ENCODE measurements around the gene LIN9. TPM values are rescaled to one million over a fixed set of nuclear protein-coding genes. Genes with fewer than 3 reads are reported as not detected.
A peak's percentile ranks its signal among the peaks of the same experiment; 100 is the strongest.
"Not testable (repeated sequence)": the region's sequence is repeated elsewhere in the genome, so short reads cannot be mapped to it uniquely, and the experiment has no call there.

Gene LIN9
- total RNA-seq, 1 donor from 2014 or later = 8.2 TPM

DNA sequence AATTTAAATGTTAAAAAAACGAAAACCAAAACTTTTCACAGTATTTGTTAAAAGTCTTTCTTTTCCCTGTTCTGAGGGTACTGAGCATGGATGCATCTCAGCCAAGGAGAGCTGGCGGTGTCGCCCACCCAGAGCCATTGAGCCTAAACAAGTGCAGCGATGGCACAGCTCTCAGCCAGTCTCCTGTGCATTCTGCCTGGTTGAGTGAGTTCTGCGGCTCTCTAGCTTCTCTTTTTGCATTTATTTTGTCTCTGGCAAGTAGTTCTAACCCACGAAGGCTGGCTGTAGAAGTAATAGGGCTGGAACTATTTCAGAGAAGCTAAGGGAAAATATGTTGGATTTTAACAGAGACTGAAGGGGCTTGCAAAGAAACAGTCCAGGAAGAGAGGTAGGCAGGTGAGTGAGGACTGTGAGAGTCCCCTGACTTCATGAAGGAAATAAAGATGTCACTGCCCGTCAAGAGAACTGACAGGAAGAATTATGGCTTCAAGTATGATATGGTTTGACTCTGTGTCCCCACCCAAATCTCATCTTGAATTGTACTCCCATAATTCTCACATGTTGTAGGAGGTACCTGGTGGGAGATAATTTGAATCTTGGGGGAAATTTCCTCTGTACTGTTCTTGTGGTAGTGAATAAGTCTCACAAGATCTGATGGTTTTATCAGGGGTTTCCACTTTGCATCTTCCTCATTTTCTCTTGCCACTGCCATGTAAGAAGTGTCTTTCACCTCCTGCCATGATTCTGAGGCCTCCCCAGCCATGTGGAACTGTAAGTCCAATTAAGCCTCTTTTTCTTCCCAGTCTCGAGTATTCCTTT is 35.7 kb upstream of the LIN9 start:
- H3K36me3 Mint-ChIP-seq (ENCODE audit: insufficient read depth) = peaks cover 3% of the 10 kb centered on the region
- no peak overlapping the region for H3K4me3 Mint-ChIP-seq (ENCODE audit: low read depth)
- TF ChIP-seq, protein P1, sequence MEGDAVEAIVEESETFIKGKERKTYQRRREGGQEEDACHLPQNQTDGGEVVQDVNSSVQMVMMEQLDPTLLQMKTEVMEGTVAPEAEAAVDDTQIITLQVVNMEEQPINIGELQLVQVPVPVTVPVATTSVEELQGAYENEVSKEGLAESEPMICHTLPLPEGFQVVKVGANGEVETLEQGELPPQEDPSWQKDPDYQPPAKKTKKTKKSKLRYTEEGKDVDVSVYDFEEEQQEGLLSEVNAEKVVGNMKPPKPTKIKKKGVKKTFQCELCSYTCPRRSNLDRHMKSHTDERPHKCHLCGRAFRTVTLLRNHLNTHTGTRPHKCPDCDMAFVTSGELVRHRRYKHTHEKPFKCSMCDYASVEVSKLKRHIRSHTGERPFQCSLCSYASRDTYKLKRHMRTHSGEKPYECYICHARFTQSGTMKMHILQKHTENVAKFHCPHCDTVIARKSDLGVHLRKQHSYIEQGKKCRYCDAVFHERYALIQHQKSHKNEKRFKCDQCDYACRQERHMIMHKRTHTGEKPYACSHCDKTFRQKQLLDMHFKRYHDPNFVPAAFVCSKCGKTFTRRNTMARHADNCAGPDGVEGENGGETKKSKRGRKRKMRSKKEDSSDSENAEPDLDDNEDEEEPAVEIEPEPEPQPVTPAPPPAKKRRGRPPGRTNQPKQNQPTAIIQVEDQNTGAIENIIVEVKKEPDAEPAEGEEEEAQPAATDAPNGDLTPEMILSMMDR (IDR thresholded peaks at IDR 0.05; ENCODE audit: unreplicated experiment) = no peak

DNA sequence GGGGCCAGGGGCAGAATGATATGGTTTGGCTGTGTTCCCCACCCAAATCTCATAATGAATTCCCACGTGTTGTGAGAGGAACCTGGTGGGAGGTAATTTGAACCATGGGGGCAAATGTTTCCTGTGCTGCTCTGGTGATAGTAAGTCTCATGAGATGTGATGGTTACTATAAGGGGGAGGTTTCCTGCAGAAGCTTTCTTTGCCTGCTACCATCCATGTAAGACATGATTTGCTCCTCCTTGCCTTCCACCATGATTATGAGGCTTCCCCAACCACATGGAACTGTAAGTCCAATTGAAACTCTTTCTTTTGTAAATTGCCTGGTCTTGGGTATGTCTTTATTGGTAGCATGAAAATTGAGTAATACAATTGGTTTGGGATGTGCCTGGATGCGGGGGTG is 33.7 kb upstream of the LIN9 start:
- peaks cover 11% of the 10 kb centered on the region for H3K9me3 Mint-ChIP-seq (ENCODE audit: low read depth)

More for the DNA sequence above, 35.7 kb upstream of the LIN9 start:
- peak overlapping the region; percentile 67 for H3K27ac Mint-ChIP-seq
- peaks cover 1% of the 10 kb centered on the region for H3K4me1 Mint-ChIP-seq (ENCODE audit: low read depth)
- peaks cover 11% of the 10 kb centered on the region for H3K9me3 Mint-ChIP-seq (ENCODE audit: low read depth)
- H3K27me3 Mint-ChIP-seq = no peaks in the 10 kb centered on the region
- no peak for DNase-seq (ENCODE audit: low spot score, unreplicated experiment)

DNA sequence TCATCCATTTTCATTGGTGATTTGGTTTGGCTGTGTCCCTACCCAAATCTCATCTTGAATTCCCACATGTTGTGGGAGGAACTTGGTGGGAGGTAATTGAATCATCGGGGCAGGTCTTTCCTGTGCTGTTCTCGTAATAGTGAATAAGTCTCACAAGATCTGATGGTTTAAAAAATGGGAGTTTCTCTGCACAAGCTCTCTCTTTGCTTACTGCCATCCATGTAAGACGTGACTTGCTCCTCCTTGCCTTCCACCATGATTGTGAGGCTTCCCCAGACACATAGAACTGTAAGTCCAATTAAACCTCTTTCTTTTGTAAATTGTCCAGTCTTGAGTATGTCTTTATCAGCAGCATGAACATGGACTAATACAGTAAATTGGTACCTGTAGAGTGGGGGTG is 31.1 kb upstream of the LIN9 start:
- H3K9me3 Mint-ChIP-seq (ENCODE audit: low read depth) = peaks cover 11% of the 10 kb centered on the region
- not testable (repeated sequence) for H3K36me3 Mint-ChIP-seq (ENCODE audit: insufficient read depth); H3K4me3 Mint-ChIP-seq (ENCODE audit: low read depth); H3K27me3 Mint-ChIP-seq; H3K27ac Mint-ChIP-seq; DNase-seq (ENCODE audit: low spot score, unreplicated experiment); H3K4me1 Mint-ChIP-seq (ENCODE audit: low read depth)

More for the DNA sequence above, 33.7 kb upstream of the LIN9 start:
- TF ChIP-seq, protein P1 (IDR thresholded peaks at IDR 0.05; ENCODE audit: unreplicated experiment) = no peak
- DNase-seq (ENCODE audit: low spot score, unreplicated experiment) = no peak
- no peak overlapping the region for H3K4me3 Mint-ChIP-seq (ENCODE audit: low read depth)
- H3K4me1 Mint-ChIP-seq (ENCODE audit: low read depth) = no peaks in the 10 kb centered on the region
- no peaks in the 10 kb centered on the region for H3K27me3 Mint-ChIP-seq
- no peak overlapping the region for H3K27ac Mint-ChIP-seq
- H3K36me3 Mint-ChIP-seq (ENCODE audit: insufficient read depth) = peaks cover 3% of the 10 kb centered on the region

DNA sequence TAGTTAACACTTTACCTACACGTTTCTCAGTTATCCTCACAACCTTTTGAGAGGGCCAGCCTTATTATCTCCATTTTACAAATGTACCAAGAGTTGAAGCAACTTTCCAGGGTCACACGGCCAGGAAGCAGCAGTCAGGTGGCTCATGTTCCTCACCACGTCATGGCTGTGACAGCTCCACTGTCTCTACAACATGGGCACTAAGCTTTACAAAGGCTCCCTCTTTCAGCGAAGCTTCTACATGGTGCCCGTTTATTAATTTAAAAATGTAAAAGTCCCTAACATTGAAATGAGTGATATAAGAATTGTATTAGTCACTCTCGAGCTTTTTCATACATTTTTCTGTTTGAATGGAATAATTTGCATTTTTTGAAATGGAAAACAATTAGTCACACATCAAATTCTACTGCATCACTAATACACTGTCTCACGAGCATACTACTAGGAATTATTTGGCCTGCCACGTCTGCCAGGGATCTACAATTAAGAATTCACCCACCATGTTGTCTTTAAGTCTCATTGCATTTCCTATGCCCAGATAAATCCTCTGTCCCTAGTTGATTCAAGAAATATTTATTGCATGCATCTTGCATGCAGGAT is 28.4 kb upstream of the LIN9 start:
- Mint-ChIP-seq H3K4me3 (ENCODE audit: low read depth) (no peak overlapping the region), H3K36me3 (ENCODE audit: insufficient read depth) (peaks cover 1% of the 10 kb centered on the region), H3K4me1 (ENCODE audit: low read depth) (peaks cover 2% of the 10 kb centered on the region), H3K27ac (no peak overlapping the region), H3K9me3 (ENCODE audit: low read depth) (peaks cover 11% of the 10 kb centered on the region), H3K27me3 (no peaks in the 10 kb centered on the region)
- TF ChIP-seq, protein P1 (IDR thresholded peaks at IDR 0.05; ENCODE audit: unreplicated experiment) = no peak
- DNase-seq (ENCODE audit: low spot score, unreplicated experiment) = no peak

DNA sequence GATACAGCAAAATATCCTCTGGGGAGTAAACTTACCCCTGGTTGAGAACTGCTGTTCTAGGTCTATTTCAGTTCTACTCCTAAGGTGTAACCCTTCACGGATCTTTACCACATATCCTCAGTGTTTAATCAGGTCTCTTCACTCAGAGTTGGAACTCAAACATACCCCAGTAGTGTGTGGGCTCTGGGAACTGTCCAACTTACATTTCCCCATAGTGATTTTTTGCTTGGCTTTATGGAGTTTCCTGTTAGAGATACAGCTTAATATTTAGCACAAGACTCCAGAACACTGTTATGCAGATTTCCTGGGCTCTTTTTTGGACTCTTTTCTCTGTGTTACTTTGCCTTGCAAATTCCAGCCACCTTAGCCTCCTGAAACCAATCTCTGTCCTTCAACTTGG is 26.7 kb upstream of the LIN9 start:
- Mint-ChIP-seq H3K9me3 (ENCODE audit: low read depth) (peaks cover 7% of the 10 kb centered on the region), H3K27me3 (no peaks in the 10 kb centered on the region), H3K27ac (no peak overlapping the region), H3K36me3 (ENCODE audit: insufficient read depth) (peaks cover 1% of the 10 kb centered on the region), H3K4me3 (ENCODE audit: low read depth) (no peak overlapping the region), H3K4me1 (ENCODE audit: low read depth) (peaks cover 2% of the 10 kb centered on the region)
- DNase-seq (ENCODE audit: low spot score, unreplicated experiment) = no peak
- TF ChIP-seq, protein P1 (IDR thresholded peaks at IDR 0.05; ENCODE audit: unreplicated experiment) = no peak

All from progenitor cell of endocrine pancreas (in vitro differentiated cells).